NT2/D1 (cell line): ENCODE results near the gene EWSR1.

ENCODE experiments used
- SUZ12 ChIP-seq: IDR thresholded peaks from 2 replicates; pipeline ENCODE4 v1.6.1; 2011; ENCODE audit not compliant: insufficient read length, insufficient read depth; ENCODE audit errors: extremely low read depth
- YY1 ChIP-seq: IDR thresholded peaks from 2 replicates; pipeline ENCODE4 v1.6.1; 2011; ENCODE audit not compliant: insufficient read length, insufficient read depth
- ZNF274 ChIP-seq: IDR thresholded peaks from 2 replicates; pipeline ENCODE4 v1.6.1; 2011; ENCODE audit warnings: mild to moderate bottlenecking, low read depth, low read length

DNA sequence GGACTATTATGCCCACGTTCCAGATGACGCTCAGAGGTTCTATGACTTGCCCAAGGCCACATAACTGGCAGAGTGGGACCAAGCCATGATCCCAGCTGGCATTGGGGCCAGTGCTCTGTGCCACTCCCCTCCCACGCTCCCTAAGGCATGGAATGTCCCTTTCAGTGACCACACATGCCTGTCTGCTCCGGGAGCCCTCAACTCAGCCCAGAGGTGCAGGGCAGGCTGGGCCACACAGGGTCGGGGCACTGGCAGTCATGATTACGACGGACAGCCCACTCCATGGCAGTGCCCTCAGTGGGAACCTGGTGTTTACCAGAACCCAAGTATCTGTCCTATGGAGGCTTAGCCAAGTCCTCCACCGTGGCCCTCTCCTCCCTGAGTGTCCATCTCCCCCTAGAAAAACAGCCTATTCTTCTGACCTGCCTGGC, 10.3 kb upstream of the EWSR1 start:
- TF ChIP-seq SUZ12 (no peak), ZNF274 (no peak), YY1 (no peak)
